A549 (cell line): ENCODE measurements around the gene NGF. TPM values are rescaled to one million over a fixed set of nuclear protein-coding genes. Genes with fewer than 3 reads are reported as not detected.

Source experiments
- ATAC-seq, 2 experiments: fragments of 200-7000 bp in 1 of 2; fragments of >200 bp in 1 of 2; cut with Nextera tagmentation in 1 of 2; cut with Tn5 transposase in 1 of 2; 3 replicates each; pipeline versions ENCODE4 v1.8.0 to v1.9.1; 2018 to 2020; ENCODE audit warnings: mild to moderate bottlenecking in 1 of 2, moderate library complexity in 1 of 2
- CTCF ChIA-PET: fragments of 300-600 bp; sonication (Branson Sonifier 250); formaldehyde crosslinking; extraction: SDS; loops from one replicate; lab custom pipeline; 2021; ENCODE audit warnings: antibody characterized with exemption, inconsistent platforms; lab: Yijun Ruan, JAX
- POLR2A ChIA-PET: fragments of 350-600 bp; formaldehyde crosslinking; extraction: SDS; loops from one replicate; lab custom pipeline; 2021; ENCODE audit warnings: antibody characterized with exemption, inconsistent platforms; lab: Yijun Ruan, JAX
- DNase-seq, 2 experiments: peaks; one replicate each; pipeline versions ENCODE4 v3.0.0 to v3.0.0-alpha.2; 2011 to 2016; ENCODE audit warnings: low read depth in 1 of 2, low spot score in 1 of 2
- FAIRE-seq: peaks from 2 replicates; lab custom pipeline; 2011; peaks lifted over from hg19 to GRCh38; lab: Jason Lieb, UNC
- H3K27ac ChIP-seq, 2 experiments: fragments of >200 bp; sonication (Bioruptor Twin); formaldehyde crosslinking; 3 replicates each; pipeline ENCODE4 v1.5.1; 2016 to 2017
- H3K4me1 ChIP-seq: fragments of >200 bp; sonication (Bioruptor Twin); formaldehyde crosslinking; 3 replicates; pipeline ENCODE4 v1.6.1; 2016
- H3K4me2 ChIP-seq: fragments of >200 bp; sonication (Bioruptor Twin); formaldehyde crosslinking; 3 replicates; pipeline ENCODE4 v1.6.1; 2016
- H3K4me3 ChIP-seq: fragments of >200 bp; sonication (Bioruptor Twin); formaldehyde crosslinking; 3 replicates; pipeline ENCODE4 v1.5.1; 2016
- H3K9me3 ChIP-seq: fragments of >200 bp; sonication (Bioruptor Twin); formaldehyde crosslinking; 3 replicates; pipeline ENCODE4 v1.6.1; 2016
- CEBPB ChIP-seq, 2 experiments: fragments of >200 bp in 1 of 2; sonication (Bioruptor Twin) in 1 of 2; formaldehyde crosslinking in 1 of 2; IDR thresholded peaks; 2 replicates each; pipeline ENCODE4 v1.6.1; 2012 to 2016
- EP300 ChIP-seq, 2 experiments: fragments of >200 bp; sonication (Bioruptor Twin); formaldehyde crosslinking; IDR thresholded peaks; 2 replicates in 1 of 2; 3 replicates in 1 of 2; pipeline ENCODE4 v1.6.1; 2016 to 2017
- FOSL2 ChIP-seq, 2 experiments: fragments of 450-650 bp in 1 of 2; fragments of >200 bp in 1 of 2; sonication (Bioruptor Twin) in 1 of 2; formaldehyde crosslinking; IDR thresholded peaks; 2 replicates each; pipeline versions ENCODE4 v1.5.0 to v1.6.1; 2016 to 2020; ENCODE audit warnings: mild to moderate bottlenecking in 1 of 2, moderate library complexity in 1 of 2
- GATA3 ChIP-seq: IDR thresholded peaks from 2 replicates; pipeline ENCODE4 v1.6.1; 2012; ENCODE audit warnings: borderline replicate concordance
- HOXB5 ChIP-seq: fragments of 250-450 bp; sonication (Bioruptor Pico); IDR thresholded peaks from 2 replicates; pipeline ENCODE4 v1.5.0; 2020; ENCODE audit warnings: mild to moderate bottlenecking, moderate library complexity
- KDM1A ChIP-seq: fragments of 200-600 bp; sonication (generic); IDR thresholded peaks from 2 replicates; pipeline ENCODE4 v1.6.1; 2016; ENCODE audit warnings: low read depth, mild to moderate bottlenecking
- MAZ ChIP-seq: fragments of 150-350 bp; IDR thresholded peaks from 2 replicates; pipeline ENCODE4 v1.6.1; 2014; ENCODE audit warnings: antibody characterized with exemption, low read depth, low read length, borderline replicate concordance
- MYC ChIP-seq: IDR thresholded peaks from 2 replicates; pipeline ENCODE4 v1.6.1; 2012; ENCODE audit warnings: mild to moderate bottlenecking, inconsistent platforms, low read length, improper control_type of control experiment, borderline replicate concordance
- NFE2L2 ChIP-seq: fragments of 150-350 bp; conservative IDR thresholded peaks from 2 replicates; pipeline ENCODE4 v1.6.1; 2014; ENCODE audit warnings: low read length
- PHF8 ChIP-seq: fragments of 200-600 bp; sonication (generic); IDR thresholded peaks from 2 replicates; pipeline ENCODE4 v1.6.1; 2016; ENCODE audit warnings: low read depth, mild to moderate bottlenecking, antibody characterized with exemption, moderate library complexity, borderline replicate concordance
- RAD21 ChIP-seq, 2 experiments: fragments of >200 bp in 1 of 2; sonication (Bioruptor Twin) in 1 of 2; formaldehyde crosslinking in 1 of 2; IDR thresholded peaks in 1 of 2; conservative IDR thresholded peaks in 1 of 2; 2 replicates in 1 of 2; 3 replicates in 1 of 2; pipeline ENCODE4 v1.6.1; 2012 to 2018; ENCODE audit warnings: inconsistent platforms in 1 of 2
- SREBF2 ChIP-seq: fragments of 450-650 bp; IDR thresholded peaks from 2 replicates; pipeline ENCODE4 v1.6.1; 2014; ENCODE audit warnings: mild to moderate bottlenecking, moderate library complexity
- USF2 ChIP-seq: fragments of 450-650 bp; IDR thresholded peaks from 2 replicates; pipeline ENCODE4 v1.6.1; 2014; ENCODE audit warnings: antibody characterized with exemption
- ZFP36 ChIP-seq: fragments of 450-650 bp; IDR thresholded peaks from 2 replicates; pipeline ENCODE4 v1.6.1; 2014; ENCODE audit warnings: borderline replicate concordance; ENCODE audit not compliant: partially characterized antibody
- WGBS: methylation state at CpG from one replicate; pipeline ENCODE4 v1.1.6; 2017; ENCODE audit errors: missing lambda C conversion rate; 5-methylcytosine and 5-hydroxymethylcytosine counted together
- polyA plus RNA-seq, 4 experiments: library from polyadenylated mRNA; depleted of rRNA in 3 of 4; stranded (reverse); fragments of >200 nt; fragmentation: RNase III in 1 of 4; extraction: RNeasy Plus Mini Kit Qiagen cat#74134 plus additional on column Dnase treatment in 1 of 4; gene quantifications; 2 replicates in 3 of 4; 3 replicates in 1 of 4; pipeline ENCODE4 v1.2.3, GENCODE V29; 2011 to 2017
- TF ChIP-seq, protein P1 (sequence below): IDR thresholded peaks from 2 replicates; pipeline ENCODE4 v1.6.1; 2012
- TF ChIP-seq, protein P2 (sequence below): fragments of 250-450 bp; sonication (Bioruptor Pico); IDR thresholded peaks from 2 replicates; pipeline ENCODE4 v1.5.0; 2020; ENCODE audit warnings: low read depth, mild to moderate bottlenecking, moderate library complexity
- TF ChIP-seq, protein P3 (sequence below): fragments of >200 bp; sonication (Bioruptor Twin); formaldehyde crosslinking; IDR thresholded peaks from 3 replicates; pipeline ENCODE4 v1.6.1; 2016
- TF ChIP-seq, protein P4 (sequence below): fragments of 200-600 bp; sonication (generic); IDR thresholded peaks from 2 replicates; pipeline ENCODE4 v1.6.1; 2016; ENCODE audit warnings: antibody characterized with exemption, mild to moderate bottlenecking, moderate library complexity
- TF ChIP-seq, protein P5 (sequence below): IDR thresholded peaks from 2 replicates; pipeline ENCODE4 v1.6.1; 2012; ENCODE audit warnings: low read depth, borderline replicate concordance
- TF ChIP-seq, protein P6 (sequence below): fragments of >200 bp; sonication (Bioruptor Twin); formaldehyde crosslinking; IDR thresholded peaks from 3 replicates; pipeline ENCODE4 v1.5.1; 2016

Gene NGF
- polyA plus RNA-seq, 2 of the 4 experiments (the other 2 are of a cell fraction): 0.71 to 1.6 TPM

- Histone ChIP-seq H3K4me2 (no peak overlapping the region), H3K9me3 (no peaks in the 10 kb centered on the region), H3K4me1 (no peaks in the 10 kb centered on the region), H3K27ac (no peak overlapping the region)
- DNase-seq (no peak), FAIRE-seq (no peak), ATAC-seq (no peak)
- CTCF ChIA-PET: interaction anchor here (0.6 to 1.1 kb wide), 2 partner anchors 11 to 121 kb away, joined by 3 read pairs; partner anchors contain the start of gene NGF
- 53% methylated on average over 4 of the region's 4 CpGs for WGBS
- TF ChIP-seq FOSL2 (IDR thresholded peaks at IDR 0.05) (no peak), FOSL2 (CRISPR knock-in tag; IDR thresholded peaks at IDR 0.05) (no peak), MYC (no peak), MAZ (no peak), RAD21 (conservative IDR thresholded peaks at IDR 0.05 in 1 of 2, IDR thresholded peaks at IDR 0.05 in 1 of 2) (no peak), EP300 (IDR thresholded peaks at IDR 0.05) (no peak), ZFP36 (no peak), CEBPB (IDR thresholded peaks at IDR 0.05) (no peak), PHF8 (no peak), USF2 (no peak), NFE2L2 (no peak), HOXB5 (CRISPR knock-in tag) (no peak), KDM1A (no peak), SREBF2 (no peak), GATA3 (no peak)
- TF ChIP-seq, protein P1, sequence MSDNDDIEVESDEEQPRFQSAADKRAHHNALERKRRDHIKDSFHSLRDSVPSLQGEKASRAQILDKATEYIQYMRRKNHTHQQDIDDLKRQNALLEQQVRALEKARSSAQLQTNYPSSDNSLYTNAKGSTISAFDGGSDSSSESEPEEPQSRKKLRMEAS: no peak
- TF ChIP-seq, protein P2, sequence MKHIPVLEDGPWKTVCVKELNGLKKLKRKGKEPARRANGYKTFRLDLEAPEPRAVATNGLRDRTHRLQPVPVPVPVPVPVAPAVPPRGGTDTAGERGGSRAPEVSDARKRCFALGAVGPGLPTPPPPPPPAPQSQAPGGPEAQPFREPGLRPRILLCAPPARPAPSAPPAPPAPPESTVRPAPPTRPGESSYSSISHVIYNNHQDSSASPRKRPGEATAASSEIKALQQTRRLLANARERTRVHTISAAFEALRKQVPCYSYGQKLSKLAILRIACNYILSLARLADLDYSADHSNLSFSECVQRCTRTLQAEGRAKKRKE (CRISPR knock-in tag): no peak
- TF ChIP-seq, protein P3, sequence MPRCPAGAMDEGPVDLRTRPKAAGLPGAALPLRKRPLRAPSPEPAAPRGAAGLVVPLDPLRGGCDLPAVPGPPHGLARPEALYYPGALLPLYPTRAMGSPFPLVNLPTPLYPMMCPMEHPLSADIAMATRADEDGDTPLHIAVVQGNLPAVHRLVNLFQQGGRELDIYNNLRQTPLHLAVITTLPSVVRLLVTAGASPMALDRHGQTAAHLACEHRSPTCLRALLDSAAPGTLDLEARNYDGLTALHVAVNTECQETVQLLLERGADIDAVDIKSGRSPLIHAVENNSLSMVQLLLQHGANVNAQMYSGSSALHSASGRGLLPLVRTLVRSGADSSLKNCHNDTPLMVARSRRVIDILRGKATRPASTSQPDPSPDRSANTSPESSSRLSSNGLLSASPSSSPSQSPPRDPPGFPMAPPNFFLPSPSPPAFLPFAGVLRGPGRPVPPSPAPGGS: no peak
- TF ChIP-seq, protein P4, sequence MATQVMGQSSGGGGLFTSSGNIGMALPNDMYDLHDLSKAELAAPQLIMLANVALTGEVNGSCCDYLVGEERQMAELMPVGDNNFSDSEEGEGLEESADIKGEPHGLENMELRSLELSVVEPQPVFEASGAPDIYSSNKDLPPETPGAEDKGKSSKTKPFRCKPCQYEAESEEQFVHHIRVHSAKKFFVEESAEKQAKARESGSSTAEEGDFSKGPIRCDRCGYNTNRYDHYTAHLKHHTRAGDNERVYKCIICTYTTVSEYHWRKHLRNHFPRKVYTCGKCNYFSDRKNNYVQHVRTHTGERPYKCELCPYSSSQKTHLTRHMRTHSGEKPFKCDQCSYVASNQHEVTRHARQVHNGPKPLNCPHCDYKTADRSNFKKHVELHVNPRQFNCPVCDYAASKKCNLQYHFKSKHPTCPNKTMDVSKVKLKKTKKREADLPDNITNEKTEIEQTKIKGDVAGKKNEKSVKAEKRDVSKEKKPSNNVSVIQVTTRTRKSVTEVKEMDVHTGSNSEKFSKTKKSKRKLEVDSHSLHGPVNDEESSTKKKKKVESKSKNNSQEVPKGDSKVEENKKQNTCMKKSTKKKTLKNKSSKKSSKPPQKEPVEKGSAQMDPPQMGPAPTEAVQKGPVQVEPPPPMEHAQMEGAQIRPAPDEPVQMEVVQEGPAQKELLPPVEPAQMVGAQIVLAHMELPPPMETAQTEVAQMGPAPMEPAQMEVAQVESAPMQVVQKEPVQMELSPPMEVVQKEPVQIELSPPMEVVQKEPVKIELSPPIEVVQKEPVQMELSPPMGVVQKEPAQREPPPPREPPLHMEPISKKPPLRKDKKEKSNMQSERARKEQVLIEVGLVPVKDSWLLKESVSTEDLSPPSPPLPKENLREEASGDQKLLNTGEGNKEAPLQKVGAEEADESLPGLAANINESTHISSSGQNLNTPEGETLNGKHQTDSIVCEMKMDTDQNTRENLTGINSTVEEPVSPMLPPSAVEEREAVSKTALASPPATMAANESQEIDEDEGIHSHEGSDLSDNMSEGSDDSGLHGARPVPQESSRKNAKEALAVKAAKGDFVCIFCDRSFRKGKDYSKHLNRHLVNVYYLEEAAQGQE: no peak
- TF ChIP-seq, protein P5, sequence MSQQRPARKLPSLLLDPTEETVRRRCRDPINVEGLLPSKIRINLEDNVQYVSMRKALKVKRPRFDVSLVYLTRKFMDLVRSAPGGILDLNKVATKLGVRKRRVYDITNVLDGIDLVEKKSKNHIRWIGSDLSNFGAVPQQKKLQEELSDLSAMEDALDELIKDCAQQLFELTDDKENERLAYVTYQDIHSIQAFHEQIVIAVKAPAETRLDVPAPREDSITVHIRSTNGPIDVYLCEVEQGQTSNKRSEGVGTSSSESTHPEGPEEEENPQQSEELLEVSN: no peak
- TF ChIP-seq, protein P6, sequence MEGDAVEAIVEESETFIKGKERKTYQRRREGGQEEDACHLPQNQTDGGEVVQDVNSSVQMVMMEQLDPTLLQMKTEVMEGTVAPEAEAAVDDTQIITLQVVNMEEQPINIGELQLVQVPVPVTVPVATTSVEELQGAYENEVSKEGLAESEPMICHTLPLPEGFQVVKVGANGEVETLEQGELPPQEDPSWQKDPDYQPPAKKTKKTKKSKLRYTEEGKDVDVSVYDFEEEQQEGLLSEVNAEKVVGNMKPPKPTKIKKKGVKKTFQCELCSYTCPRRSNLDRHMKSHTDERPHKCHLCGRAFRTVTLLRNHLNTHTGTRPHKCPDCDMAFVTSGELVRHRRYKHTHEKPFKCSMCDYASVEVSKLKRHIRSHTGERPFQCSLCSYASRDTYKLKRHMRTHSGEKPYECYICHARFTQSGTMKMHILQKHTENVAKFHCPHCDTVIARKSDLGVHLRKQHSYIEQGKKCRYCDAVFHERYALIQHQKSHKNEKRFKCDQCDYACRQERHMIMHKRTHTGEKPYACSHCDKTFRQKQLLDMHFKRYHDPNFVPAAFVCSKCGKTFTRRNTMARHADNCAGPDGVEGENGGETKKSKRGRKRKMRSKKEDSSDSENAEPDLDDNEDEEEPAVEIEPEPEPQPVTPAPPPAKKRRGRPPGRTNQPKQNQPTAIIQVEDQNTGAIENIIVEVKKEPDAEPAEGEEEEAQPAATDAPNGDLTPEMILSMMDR: no peak
- TF ChIP-seq, all 56 proteins: peak for 0
- no peak overlapping the region for H3K4me3 ChIP-seq
- POLR2A ChIA-PET: no interaction called here
Measured at GRCh38 chr1:115348636-115349035, 10.6 kb upstream of the NGF start.
